Kidney (tissue), 14 donors: ENCODE data around the gene ANKS1A. TPM values are rescaled to one million over a fixed set of nuclear protein-coding genes. Genes with fewer than 3 reads are reported as not detected.
A peak's percentile ranks its signal among the peaks of the same experiment; 100 is the strongest.

Source experiments
- DNase-seq, 5 donors: peaks; one replicate each; pipeline ENCODE4 v3.0.0-alpha.2; 2013 to 2020
- FAIRE-seq: peaks from 2 replicates; lab custom pipeline; 2012; peaks lifted over from hg19 to GRCh38; lab: Jason Lieb, UNC
- H3K27ac ChIP-seq, 2 donors: one replicate each; pipeline ENCODE4 v1.7.0; 2013; ENCODE audit warnings: low read depth in 2 of 2, low read length in 2 of 2, inconsistent platforms in 1 of 2
- H3K27me3 ChIP-seq: one replicate; pipeline ENCODE4 v1.7.1; 2013; ENCODE audit warnings: low read length, inconsistent platforms; ENCODE audit not compliant: control insufficient read depth, insufficient read depth
- H3K36me3 ChIP-seq, 3 donors: one replicate each; pipeline versions ENCODE4 v1.7.0 to v1.7.1; 2013; ENCODE audit warnings: low read length in 3 of 3, control low read depth in 1 of 3, inconsistent platforms in 1 of 3; ENCODE audit not compliant: insufficient read depth in 3 of 3, control insufficient read depth in 2 of 3
- H3K4me1 ChIP-seq, 3 donors: one replicate each; pipeline versions ENCODE4 v1.7.0 to v1.7.1; 2013; ENCODE audit warnings: low read length in 3 of 3, inconsistent platforms in 1 of 3, low read depth in 1 of 3; ENCODE audit not compliant: control insufficient read depth in 2 of 3, insufficient read depth in 2 of 3
- H3K4me3 ChIP-seq, 3 donors: one replicate each; pipeline versions ENCODE4 v1.7.0 to v1.8.1; 2013; ENCODE audit warnings: low read length in 3 of 3, control low read depth in 1 of 3, inconsistent platforms in 1 of 3
- H3K9ac ChIP-seq, 3 donors: one replicate each; pipeline versions ENCODE4 v1.7.0 to v1.7.1; 2013; ENCODE audit warnings: low read length in 3 of 3, control low read depth in 1 of 3, inconsistent platforms in 1 of 3
- H3K9me3 ChIP-seq, 3 donors: one replicate each; pipeline versions ENCODE4 v1.7.0 to v1.7.1; 2013; ENCODE audit warnings: low read length in 3 of 3, control low read depth in 1 of 3, inconsistent platforms in 1 of 3; ENCODE audit not compliant: control insufficient read depth in 2 of 3, insufficient read depth in 1 of 3
- intact Hi-C: fragments of 100-400 bp; cut with DNase I; formaldehyde crosslinking; loops from one replicate; pipeline ENCODE4 v1.11.1; 2022
- polyA plus RNA-seq: library from polyadenylated mRNA; stranded (reverse); fragments of 350-450 nt; fragmentation: Illumina TruSeq; extraction: RNeasy Lipid Tissue Mini Kit (QIAGEN cat#74804); gene quantifications from one replicate; pipeline ENCODE4 v1.2.3, GENCODE V29; 2014; ENCODE audit warnings: low read depth, low replicate concordance; ENCODE audit not compliant: insufficient read depth
- total RNA-seq: library from RNA; stranded (reverse); fragmentation: NEBNext Ultra II Directional; extraction: Animal tissue kit (Norgen Biotek cat#: 25700); gene quantifications from one replicate; pipeline ENCODE4 v1.2.1, GENCODE V29; 2021
- TF ChIP-seq, protein P1 (sequence below): IDR thresholded peaks from 3 replicates; pipeline ENCODE4 v1.5.1; 2012; ENCODE audit warnings: mild to moderate bottlenecking, moderate library complexity, borderline replicate concordance; ENCODE audit not compliant: insufficient read depth; ENCODE audit errors: extremely low read depth
- donor health status: control.
- donor health status: control.
- donor health status: control.
- donor health status: control.
- donor health status: control.
- donor health status: DM: yes; HTN: yes; CAD: no.
- donor health status: Normal renal cell carcinoma (clear cell type).

ANKS1A gene
- total and polyA plus RNA-seq, 2 donors from 2014 or later, result 9.4 to 25.9 TPM

DNA sequence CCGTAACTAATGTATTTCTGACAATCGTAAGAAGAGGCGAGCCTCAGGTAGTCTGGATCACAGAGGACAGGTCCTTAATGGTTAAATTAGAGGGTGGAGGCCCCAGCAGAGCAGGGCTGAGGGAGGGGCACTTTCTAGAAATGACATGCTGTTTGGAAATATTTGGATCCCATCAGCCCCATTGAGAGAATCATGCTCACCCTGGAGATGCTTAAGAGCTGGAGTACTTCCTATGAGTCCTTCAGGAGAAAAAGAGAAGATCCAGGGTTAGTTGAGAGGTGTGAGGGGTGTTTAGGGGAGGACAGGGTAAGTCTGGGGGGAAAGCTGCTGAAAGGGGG is 129.1 kb downstream of the ANKS1A start:
- no peaks in the 10 kb centered on the region for H3K9me3 ChIP-seq
- H3K27me3 ChIP-seq, result no peaks in the 10 kb centered on the region
- peaks cover 2 to 3% (median 3%) of the 10 kb centered on the region in 3 donors for H3K36me3 ChIP-seq
- peak overlapping the region; percentile 90 to 92 for H3K27ac ChIP-seq
- DNase-seq (no peak), FAIRE-seq (no peak)
- intact Hi-C loops, result no loop called here
- TF ChIP-seq, protein P1, sequence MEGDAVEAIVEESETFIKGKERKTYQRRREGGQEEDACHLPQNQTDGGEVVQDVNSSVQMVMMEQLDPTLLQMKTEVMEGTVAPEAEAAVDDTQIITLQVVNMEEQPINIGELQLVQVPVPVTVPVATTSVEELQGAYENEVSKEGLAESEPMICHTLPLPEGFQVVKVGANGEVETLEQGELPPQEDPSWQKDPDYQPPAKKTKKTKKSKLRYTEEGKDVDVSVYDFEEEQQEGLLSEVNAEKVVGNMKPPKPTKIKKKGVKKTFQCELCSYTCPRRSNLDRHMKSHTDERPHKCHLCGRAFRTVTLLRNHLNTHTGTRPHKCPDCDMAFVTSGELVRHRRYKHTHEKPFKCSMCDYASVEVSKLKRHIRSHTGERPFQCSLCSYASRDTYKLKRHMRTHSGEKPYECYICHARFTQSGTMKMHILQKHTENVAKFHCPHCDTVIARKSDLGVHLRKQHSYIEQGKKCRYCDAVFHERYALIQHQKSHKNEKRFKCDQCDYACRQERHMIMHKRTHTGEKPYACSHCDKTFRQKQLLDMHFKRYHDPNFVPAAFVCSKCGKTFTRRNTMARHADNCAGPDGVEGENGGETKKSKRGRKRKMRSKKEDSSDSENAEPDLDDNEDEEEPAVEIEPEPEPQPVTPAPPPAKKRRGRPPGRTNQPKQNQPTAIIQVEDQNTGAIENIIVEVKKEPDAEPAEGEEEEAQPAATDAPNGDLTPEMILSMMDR, result no peak
- H3K9ac ChIP-seq, result peak overlapping the region in 2 of 3 donors; percentile 45 to 75
- H3K4me1 ChIP-seq, result peaks cover 19 to 28% (median 27%) of the 10 kb centered on the region in 3 donors
- peak overlapping the region; percentile 47 to 54 (median 52) for H3K4me3 ChIP-seq

DNA sequence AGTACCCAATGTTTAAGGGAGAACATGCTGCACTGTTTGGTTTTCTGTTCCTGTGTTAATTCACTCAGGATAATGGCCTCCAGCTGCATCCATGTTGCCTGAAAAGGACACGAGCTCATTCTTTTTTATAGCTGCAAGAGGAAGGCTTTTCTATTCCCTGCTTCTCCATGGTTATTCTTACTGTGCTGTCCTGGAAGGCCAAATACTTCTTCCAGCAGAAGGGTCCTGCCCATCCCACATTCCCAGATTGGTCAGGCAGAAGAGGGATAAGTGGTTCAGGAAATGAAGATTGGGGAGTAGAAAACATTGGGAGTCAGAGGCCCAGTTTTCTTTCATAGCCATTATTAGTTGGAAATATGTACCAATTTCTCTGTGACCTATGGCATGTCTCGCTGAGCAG is 129.7 kb downstream of the ANKS1A start:
- Histone ChIP-seq H3K9ac (peak overlapping the region in 1 of 3 donors; percentile 31), H3K36me3 (peaks cover 2 to 3% (median 3%) of the 10 kb centered on the region in 3 donors), H3K4me3 (peak overlapping the region in 2 of 3 donors; percentile 51 to 54), H3K27ac (peak overlapping the region; percentile 9 to 20), H3K27me3 (no peaks in the 10 kb centered on the region), H3K9me3 (no peaks in the 10 kb centered on the region), H3K4me1 (peaks cover 19 to 28% (median 27%) of the 10 kb centered on the region in 3 donors)
- no peak for FAIRE-seq
- TF ChIP-seq, protein P1, result no peak
- DNase-seq, result no peak
- intact Hi-C loops, result no loop called here

DNA sequence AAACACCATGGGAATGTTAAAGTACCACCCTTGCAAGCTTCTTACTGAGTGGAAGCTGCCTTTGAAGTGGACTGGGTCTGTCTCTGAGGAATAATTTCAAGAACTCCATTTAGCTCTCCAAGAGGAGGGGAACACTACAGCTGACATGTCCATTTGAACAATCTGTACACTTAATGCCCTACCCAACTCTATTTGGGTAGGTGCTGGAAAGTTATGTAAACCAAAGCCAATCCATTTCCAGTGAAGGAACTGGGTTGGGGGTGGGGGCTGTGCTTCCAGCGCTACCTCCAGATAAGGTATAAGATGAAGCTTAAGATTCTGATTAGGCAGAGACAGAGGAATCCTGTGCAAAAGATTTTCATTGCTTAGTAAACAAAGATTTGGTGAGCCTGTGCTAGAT is 130.1 kb downstream of the ANKS1A start:
- H3K9ac ChIP-seq, result peak overlapping the region in 1 of 3 donors; percentile 31
- peaks cover 19 to 28% (median 27%) of the 10 kb centered on the region in 3 donors for H3K4me1 ChIP-seq
- intact Hi-C loops, result no loop called here
- DNase-seq, result no peak
- peak overlapping the region; percentile 9 to 20 for H3K27ac ChIP-seq
- H3K27me3 ChIP-seq, result no peaks in the 10 kb centered on the region
- no peaks in the 10 kb centered on the region for H3K9me3 ChIP-seq
- H3K4me3 ChIP-seq, result peak overlapping the region in 2 of 3 donors; percentile 51 to 54
- peaks cover 2 to 3% (median 3%) of the 10 kb centered on the region in 3 donors for H3K36me3 ChIP-seq
- no peak for FAIRE-seq
- TF ChIP-seq, protein P1, result no peak

DNA sequence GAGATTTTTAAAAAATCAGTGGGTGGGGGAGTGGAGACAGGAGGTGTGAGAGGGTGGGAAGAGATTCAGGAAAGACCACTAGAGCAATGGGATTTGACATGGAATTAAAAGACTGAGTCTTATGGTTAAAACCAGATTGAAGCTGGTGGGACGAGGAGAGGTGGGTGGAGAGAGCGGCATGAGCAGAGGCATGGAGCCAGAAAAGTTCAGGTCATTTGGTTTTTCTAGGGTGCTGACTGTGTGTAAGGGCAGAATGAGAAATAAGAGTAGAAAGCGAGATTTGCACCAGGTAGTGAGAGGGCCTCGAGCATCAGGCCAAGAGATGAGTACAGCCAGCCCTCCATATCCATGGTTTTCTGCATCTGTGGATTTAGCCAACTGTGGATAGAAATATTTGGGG is 130.8 kb downstream of the ANKS1A start:
- Histone ChIP-seq H3K9me3 (no peaks in the 10 kb centered on the region), H3K4me3 (no peak overlapping the region), H3K27me3 (no peaks in the 10 kb centered on the region), H3K4me1 (peaks cover 19 to 28% (median 27%) of the 10 kb centered on the region in 3 donors), H3K36me3 (peaks cover 2 to 3% (median 3%) of the 10 kb centered on the region in 3 donors), H3K9ac (no peak overlapping the region), H3K27ac (no peak overlapping the region)
- intact Hi-C loops, result no loop called here
- TF ChIP-seq, protein P1, result no peak
- DNase-seq, result no peak
- FAIRE-seq, result no peak
